Measurements from ENCODE around the gene ACO1.
A peak's percentile ranks its signal among the peaks of the same experiment; 100 is the strongest.

The ACO1 gene

DNA sequence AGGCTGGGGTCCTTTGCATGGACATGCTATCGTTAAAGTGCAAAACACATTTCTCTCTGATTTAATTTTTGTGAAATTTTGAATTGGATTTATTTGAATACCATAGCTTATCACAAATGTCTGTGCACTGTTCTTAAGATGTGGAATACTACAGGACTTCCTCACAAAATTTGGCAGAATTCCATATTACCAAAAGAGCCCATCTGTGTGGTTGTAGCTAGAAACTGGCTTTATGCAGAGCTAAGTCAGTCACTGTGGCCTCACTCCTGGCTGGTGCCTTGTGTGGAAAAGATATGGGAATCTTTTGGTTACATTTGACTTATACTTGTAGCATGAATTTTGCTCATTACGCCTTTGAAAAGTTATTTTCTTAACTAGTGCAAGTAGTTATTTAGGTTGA is 35.5 kb downstream of the ACO1 start:
- no peak for DNase-seq (ENCODE audit: low read depth)

DNA sequence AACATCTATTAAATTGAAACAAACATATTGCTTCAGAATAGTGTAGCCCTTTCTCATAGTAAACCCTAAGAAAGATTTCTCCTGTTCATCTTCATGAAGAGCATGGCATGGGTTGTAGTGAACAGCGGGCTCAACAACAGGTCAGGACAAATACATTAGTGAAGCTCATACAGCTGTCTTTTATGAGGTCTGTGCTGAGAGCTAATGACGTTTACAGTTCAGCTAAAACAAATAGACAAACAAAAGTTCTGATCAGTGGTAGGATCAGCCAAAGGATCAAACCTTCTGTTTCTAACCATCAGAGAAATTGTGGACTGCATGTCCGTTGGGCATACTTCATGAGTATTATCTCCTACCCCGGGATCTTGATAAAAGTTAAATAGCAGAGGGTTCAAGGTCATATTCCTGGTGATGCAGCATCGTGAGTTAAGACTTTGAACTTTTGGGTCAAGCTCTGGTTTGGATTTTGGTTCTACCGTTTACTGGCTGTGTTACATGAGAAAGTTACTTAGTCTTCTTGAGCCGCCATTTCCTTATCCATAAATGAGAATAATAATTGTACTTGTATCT is 37.9 kb downstream of the ACO1 start:
- DNase-seq (ENCODE audit: low read depth) = no peak

DNA sequence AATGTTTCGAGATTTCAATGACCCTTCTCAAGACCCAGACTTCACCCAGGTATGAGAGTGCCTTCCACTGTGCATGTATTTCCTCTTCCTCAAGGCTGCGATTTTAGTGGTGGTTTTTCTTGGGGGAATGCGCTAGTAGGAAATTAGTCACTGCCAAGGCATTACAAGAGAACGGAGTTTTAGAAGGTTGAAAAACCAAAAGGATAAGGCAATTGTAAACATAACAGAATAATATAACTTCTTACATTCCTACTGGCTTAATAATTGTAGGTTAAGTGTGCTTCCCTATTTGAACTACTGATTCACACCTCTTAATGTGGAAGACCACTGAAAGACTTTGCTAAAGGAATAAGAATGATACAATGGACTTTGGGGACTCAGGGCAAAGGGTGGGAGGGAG is 38.9 kb downstream of the ACO1 start:
- DNase-seq (ENCODE audit: low read depth) = no peak

DNA sequence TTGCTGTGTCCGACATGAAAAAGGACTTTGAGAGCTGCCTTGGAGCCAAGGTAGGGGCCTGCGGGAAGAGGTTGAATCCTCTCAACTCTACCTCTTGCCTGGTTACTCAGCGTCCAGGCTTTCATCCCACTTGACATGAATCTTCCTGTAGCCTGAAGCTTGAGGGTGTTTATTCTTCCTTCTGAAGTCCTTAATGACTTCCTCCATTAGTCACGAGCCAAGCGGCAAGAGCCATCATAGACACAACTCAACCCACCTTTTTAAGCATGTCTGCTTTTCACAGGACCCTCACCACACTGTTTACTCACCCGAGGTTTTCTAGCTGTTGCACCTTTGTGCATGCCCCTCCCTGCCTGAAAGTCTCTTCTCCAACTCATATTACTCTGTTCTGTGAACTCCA is 40.2 kb downstream of the ACO1 start:
- no peak for DNase-seq (ENCODE audit: low read depth)

DNA sequence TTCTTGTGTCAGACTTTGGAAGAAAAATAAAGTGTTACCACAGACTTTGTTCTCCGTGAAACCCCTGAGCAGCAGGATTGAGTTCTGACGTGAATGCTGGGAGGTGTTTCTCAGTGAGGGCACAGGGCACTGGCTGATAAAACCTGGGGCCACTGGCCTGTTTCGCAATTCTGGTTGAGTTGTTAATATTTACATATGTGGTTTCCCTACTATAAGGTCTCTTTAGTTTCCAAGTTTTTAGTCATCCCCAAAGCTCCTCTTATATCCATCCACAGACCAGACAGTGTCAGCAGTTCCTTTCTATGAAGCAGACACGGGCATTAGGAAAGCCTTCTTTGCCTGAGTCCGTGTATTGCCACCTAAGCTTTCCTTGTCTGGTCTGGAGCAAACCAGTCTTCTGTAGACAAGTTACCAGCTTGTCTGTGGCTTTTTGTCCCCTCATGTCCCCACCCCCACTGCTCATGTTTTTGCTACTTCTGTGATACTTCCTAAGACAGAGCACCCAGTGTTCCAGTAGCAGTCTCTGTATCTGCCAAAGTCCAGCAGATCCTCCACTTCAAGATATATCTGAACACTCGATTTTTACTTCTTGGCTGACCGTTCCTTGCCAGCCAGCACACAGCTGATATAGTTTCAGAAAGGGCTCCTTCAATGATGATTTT is 42.0 kb downstream of the ACO1 start:
- no peak for DNase-seq (ENCODE audit: low read depth)

DNA sequence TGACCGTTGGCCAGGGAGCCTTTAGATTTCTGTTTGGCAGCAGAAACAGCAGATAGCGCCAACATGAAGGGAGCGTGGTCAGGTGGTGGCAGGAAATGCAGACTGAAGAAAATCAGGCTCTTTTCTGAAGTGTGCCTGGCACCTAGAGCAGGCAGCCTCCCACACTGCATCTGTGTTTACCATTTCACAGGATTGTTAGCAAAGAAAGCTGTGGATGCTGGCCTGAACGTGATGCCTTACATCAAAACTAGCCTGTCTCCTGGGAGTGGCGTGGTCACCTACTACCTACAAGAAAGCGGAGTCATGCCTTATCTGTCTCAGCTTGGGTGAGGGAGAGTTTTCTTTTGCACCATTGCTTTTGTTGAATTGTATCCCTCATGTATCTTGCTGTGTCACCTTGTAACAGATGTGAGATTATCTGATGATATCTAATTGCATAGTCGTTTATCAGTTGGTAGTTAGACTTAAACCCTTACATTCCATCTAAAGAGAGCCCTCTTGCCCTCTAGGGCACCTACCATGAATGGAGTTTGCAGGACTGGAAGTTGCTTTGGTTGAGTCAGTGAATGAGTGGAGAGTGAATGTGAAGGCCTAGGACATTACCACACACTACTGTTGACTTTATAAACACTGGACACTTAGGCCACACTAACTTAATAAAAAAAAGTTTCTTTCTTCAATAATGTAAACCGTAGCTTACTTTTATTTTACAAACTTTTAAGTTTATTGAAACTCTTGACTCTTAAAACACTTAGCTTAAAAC is 42.8 kb downstream of the ACO1 start:
- no peak for DNase-seq (ENCODE audit: low read depth)

DNA sequence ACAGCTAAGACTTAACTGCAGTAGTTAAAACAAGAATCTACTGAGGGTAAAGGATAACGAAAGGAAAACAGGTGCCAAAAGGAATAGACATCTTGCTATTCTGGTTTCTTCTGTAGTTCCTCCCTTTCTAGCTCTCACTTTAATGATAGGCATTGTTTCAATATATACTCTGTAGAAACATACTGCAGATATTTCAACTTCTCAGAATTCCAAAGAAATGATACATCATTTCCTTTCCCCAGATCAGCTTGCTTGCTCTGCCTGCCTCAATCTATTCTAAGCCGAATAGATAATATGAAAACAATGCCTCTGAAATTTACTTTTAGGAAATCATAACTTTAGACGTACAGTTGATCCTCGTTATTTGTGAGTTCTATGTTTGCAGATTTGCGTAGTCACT is 46.3 kb downstream of the ACO1 start:
- no peak for DNase-seq (ENCODE audit: low read depth)

DNA sequence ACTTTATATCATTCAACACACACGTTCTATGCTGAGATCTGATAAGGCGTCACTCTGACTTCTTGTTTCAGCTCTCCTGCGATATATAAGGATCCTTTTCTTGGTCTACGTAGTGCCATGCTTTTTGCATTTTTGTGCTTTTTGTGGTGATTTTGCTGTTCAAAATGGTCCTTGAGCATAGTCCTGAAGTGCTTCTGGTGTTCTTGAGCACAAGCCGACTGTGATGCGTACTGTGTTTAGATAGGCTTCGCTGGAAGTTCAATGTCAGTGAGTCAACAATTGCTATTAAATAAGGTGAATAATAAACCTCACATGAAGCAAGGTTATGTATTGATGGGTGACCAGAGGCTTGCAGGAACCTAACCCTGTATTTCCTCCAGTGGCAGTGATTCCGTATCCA is 46.8 kb downstream of the ACO1 start:
- no peak for DNase-seq (ENCODE audit: low read depth)

DNA sequence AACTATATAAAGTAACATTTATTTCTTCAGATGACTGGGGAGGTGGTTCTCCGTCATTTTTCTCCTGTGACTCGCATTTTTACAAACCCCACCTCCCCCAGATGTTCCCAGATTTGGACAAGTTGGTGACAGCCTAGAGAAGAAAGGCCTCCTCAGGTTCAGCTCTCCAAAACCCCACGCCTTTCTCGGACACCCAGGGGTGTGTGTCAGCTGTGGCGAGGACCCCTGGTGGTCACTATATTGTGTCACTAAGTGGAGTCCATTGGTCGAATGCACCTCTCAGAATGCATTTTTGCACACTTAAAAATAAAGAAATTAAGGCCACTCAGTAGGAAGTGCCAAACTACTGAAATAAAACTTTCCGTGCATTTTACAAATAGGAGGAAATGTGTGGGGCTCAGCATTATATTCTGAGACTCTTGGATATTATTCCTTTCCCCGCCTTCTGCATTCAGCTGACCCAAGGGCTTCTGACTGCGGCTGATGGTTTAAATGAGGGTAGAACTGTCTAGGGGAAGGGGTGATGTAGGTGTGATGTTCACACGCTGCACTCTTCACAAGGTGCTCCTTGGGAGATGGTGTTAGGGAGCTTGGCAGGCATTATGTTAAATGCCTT is 47.6 kb downstream of the ACO1 start:
- peak; percentile 24 for DNase-seq (ENCODE audit: low read depth)

DNA sequence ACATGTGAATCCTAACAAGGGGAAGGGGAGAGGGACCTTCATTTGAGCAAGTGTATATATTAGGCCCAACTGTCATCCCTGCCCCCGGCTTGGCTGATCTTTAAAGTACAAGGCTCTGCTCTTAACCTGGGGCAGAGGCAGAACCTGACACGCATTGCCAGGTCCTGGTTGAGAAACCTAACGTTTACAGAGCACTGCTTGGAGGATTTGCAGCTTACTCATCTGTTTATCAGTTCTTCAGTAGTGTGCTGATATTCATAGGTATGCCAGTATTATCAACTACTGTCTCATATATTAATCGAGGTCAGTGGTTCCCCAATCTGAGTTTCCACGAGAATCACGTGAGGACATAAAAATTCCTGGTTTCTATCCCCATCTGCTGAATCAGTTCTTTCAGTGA is 50.4 kb downstream of the ACO1 start:
- DNase-seq (ENCODE audit: low read depth) = no peak

DNA sequence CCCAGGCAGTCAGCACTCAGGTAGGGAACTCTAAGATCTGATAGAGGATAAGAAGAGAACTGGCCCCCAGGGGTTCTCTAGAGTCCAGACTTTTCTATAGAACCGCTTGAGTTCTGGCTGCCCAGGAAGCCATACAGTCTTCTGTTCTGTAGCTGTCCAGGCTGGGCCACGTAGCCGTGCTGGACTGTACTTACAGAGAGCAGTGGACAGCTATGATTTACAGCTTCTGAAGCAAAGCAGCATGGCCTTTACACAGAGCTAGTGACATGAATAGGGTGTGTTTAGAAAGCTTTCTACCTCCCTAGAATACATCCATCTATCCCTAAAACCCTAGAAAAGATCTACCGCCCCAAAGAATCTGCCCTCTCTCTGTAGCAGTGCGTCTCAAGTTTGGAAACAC is 57.2 kb downstream of the ACO1 start:
- no peak for DNase-seq (ENCODE audit: low read depth)

DNA sequence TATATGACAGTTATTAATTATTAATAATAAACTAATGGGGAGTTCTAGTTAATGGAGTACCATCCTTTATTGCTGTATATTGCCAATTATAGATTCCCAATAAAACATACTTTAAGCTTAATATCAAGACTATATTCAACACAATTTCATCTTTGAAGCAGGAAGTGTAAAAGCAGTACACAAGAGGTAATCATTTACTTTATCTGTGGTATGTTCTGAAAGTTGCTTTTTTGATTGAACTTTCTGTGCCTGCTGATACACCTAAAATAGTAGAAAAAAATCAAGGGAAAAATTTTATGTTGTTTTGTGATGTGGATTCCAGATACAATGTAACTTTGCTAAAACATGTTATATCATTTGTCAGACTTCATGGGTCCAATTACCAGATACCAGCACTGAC is 58.0 kb downstream of the ACO1 start:
- DNase-seq (ENCODE audit: low read depth) = no peak

DNA sequence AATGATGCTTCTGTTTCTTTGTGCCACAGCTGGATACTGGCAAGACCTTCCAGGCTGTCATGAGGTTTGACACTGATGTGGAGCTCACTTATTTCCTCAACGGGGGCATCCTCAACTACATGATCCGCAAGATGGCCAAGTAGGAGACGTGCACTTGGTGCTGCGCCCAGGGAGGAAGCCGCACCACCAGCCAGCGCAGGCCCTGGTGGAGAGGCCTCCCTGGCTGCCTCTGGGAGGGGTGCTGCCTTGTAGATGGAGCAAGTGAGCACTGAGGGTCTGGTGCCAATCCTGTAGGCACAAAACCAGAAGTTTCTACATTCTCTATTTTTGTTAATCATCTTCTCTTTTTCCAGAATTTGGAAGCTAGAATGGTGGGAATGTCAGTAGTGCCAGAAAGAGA is 65.5 kb downstream of the ACO1 start:
- DNase-seq (ENCODE audit: low read depth) = no peak

DNA sequence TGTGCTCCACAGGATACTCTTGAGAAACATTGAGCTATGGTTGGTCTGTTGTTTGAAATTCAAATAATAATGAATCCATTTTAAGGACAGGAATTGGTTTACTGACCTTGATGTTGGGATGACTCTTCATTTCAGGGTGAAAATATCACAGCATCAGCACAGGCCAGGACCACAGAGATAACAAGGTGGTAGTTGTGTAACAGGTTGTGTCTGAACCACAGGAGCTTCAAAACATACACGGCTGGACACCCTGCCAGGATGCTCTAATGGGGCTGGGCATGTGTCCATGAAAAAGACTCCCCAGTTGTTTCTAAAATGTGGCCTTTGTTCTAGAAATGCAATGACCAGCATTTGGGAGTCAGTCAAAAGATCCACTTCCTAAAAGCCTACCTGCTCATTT is 69.8 kb downstream of the ACO1 start:
- no peak for DNase-seq (ENCODE audit: low read depth)

DNA sequence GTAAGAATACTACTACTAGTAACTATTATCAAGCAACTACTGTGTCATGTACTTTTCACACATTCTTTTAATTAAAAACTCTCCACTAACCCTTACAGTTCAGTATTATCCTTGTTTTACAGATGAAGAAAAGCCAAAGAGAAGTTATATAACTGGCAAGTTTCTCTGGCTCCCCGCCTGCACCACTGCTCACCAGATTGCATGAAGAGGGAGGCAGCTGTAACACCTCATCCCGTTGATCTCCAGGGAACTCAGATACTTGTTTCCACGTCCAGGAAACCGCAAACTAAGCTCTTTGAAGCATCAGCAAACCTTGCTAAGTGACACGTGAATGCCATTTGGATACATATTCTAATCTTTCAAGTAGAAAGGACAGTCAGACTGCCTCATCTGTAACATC is 71.3 kb downstream of the ACO1 start:
- DNase-seq (ENCODE audit: low read depth) = no peak

DNA sequence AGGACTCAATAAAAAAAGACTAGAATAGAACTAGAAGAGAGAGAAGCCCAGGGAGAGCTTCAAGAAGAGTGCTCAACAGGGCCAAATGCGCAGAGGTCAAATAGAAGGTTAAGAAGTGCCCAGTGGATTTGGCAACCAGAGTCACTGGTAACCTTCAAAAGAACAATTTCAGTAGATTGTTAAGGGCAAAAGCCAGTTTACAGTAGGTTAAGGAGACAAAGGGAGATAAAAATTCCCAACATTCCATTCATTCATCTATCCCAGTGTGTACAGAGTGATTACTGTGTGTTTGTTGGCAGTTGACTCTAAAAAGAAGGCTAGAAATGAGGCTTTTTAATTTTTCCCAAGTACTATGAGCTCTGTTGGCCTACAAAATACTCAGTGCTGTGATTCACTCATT is 72.1 kb downstream of the ACO1 start:
- no peak for DNase-seq (ENCODE audit: low read depth)

DNA sequence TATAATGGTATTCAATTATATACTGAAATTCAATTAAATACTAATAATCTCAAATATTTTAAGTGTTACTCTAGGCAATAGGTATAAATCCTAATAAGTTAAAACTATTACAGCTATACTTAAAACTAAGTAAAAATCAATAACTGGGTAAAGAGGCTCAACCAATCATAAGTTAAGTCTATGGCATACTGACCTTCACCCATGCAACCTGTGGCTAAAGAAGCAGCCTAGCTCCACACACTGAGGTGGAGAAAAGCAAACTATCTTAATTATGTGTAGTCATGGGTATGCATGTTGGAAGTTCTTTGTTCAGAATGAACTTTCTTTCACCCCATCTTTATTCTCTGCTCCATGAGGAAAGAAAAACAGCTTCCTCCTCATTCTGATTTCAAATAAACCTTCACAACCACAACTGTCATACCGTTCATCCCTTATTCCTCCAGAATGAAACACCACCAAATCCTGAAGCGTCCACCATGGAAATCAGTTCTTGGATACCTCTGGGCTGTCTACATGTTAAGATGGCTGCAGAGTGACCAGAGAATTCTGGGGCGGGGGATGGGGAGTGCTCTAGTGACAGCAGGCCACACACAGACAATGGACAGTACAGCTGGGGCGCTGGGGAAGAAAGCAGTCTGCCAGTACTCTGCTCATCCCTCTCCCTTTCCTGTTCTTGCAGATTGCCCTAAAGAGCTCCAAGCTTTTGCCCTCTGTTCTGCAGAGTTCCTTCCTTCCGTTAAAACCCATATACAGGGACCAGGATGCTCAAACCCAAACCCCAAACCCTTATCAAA is 79.3 kb downstream of the ACO1 start:
- no peak for DNase-seq (ENCODE audit: low read depth)

DNA sequence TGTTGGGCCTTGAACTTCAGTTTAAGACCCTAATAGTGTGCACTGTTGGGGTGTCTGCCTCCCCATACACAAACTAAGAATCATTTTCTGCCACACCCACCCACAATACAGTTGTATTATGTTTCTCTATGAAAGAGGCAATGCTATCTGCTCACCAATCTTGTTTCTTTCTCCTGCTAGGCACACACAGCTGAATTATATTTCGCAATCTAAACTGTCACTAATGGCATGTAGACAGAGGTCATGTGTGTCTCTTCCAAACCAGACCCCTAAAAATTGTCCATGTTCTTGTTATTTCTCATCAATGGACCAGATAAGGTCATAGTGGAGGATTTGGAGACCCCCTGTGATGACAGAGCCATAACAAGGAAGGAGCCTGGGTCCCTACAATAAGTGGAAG is 84.3 kb downstream of the ACO1 start:
- DNase-seq (ENCODE audit: low read depth) = no peak

DNA sequence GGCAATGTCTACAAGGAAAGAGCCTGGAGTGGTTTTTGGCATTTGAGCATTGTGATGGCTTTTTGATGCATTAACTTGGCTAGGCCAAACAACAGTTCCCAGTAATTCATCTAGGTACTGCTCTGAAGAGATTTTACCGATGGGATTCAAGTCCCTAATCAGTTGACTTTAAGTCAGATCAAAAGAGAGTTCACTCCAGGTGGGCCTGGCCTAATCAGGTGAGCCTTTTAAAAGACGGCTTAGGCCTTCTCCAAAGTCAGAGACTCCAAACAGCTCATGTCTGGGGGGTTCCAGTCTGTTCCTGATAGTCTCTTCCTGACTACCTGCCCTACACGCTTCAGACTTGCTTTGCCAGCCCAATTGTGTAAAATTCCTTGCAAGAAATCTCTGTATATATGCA is 87.9 kb downstream of the ACO1 start:
- no peak for DNase-seq (ENCODE audit: low read depth)

DNA sequence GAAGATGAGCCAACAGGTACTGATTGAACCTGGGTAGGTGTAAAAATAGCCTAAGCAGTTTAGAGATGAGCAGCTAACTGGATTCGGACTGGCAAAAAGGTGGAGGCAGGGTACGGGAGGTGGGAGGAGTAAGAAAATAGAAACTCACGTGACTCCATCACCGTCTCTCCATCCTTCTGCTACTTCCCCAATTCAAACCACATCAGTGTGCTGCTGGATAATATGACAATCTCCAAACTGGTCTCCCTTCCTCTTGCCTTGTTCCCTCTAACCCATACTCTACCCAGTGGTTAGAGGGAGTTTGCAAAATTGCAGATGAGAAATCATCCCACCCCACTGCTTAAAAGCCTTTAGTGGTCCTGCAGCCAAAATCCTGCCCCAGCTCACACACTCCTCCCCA is 98.9 kb downstream of the ACO1 start:
- no peak for DNase-seq (ENCODE audit: low read depth)

DNA sequence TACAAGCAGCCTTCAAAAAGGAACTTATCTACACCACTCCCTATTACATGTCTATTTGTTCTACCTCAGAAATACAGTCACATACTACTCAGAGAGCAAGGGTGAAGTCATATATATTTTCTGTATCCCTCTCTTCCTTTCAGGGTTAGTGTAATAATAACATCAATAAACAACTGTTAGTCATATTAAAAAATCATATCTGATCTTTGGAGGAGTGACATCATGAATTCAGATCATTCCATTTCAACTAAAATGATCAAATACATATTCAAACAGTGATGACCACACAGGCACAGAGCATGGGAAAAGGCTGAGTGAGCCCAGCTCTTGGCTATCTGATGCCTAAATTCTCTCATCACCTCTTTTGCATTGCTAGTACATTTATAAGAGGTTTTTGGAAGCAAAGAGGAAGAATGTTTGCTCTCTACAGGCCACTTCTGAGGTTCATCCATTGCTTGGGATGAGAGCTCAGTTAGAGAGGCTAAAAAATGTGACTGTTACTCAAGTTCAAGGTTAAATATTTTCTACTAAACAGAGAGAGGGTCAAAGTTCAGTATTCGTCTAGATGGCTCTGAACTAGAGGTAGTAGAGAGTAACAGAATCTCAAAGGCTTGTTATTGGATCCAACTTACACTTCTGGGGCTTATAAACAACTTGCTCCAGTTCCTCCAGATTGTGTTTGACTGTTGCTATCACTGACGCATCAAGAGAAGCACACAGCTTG is 102.6 kb downstream of the ACO1 start:
- no peak for DNase-seq (ENCODE audit: low read depth)

DNA sequence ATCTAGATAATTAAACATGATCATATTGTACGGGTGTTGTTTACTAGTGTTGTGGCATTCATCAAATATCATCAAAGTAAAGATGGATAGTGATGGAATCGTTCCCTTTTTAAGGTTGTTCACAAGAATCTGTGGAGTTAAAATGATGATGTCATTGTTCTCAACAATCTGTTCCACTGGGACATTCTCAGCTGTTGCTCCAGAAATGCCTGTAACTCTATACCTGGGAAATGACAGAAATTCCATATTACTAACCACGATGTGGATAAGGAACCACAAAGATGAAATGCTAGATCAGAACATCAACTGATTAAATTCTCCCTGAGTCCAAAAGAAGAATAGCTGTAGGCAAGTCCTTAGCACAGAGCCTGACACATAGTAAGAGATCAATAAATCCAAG is 103.5 kb downstream of the ACO1 start:
- DNase-seq (ENCODE audit: low read depth) = no peak
